SK-N-SH treated with all-trans-retinoic acid at 6 μM for 48 hours (cell line): Measurements from ENCODE around the gene MC3R.

Experiments
- OSR1 ChIP-seq: fragments of 250-450 bp; sonication (Bioruptor Pico); IDR thresholded peaks from 2 replicates; pipeline ENCODE4 v1.8.0; 2022; ENCODE audit warnings: moderate library complexity, mild to moderate bottlenecking, inconsistent platforms
- POU6F1 ChIP-seq: fragments of 250-450 bp; sonication (Bioruptor Pico); IDR thresholded peaks from 2 replicates; pipeline ENCODE4 v1.8.0; 2021; ENCODE audit warnings: low read depth, mild to moderate bottlenecking, moderate library complexity, borderline replicate concordance
- ZFP30 ChIP-seq: fragments of 450-650 bp; formaldehyde crosslinking; IDR thresholded peaks from 2 replicates; pipeline ENCODE4 v1.5.0; 2022; ENCODE audit warnings: mild to moderate bottlenecking, moderate library complexity

GRCh38 chr20:56213321-56213720 lies 35.2 kb upstream of the MC3R start:
- TF ChIP-seq ZFP30 = no peak
- no peak for TF ChIP-seq POU6F1 (CRISPR knock-in tag)
- no peak for TF ChIP-seq OSR1 (CRISPR knock-in tag)
